H1 (cell line): ENCODE data around the gene CYP17A1. TPM values are rescaled to one million over a fixed set of nuclear protein-coding genes. Genes with fewer than 3 reads are reported as not detected.
A peak's percentile ranks its signal among the peaks of the same experiment; 100 is the strongest.

Experiments used
- CTCF ChIA-PET: fragments of 300-600 bp; sonication (Branson Sonifier 250); formaldehyde crosslinking; loops from one replicate; lab custom pipeline; 2021; ENCODE audit not compliant: partially characterized antibody; lab: Charles Lee
- POLR2A ChIA-PET: fragments of 300-600 bp; sonication (Branson Sonifier 250); formaldehyde crosslinking; loops from one replicate; lab custom pipeline; 2021; ENCODE audit warnings: inconsistent platforms; ENCODE audit not compliant: partially characterized antibody; lab: Charles Lee
- DNase-seq, 2 experiments: peaks; one replicate each; pipeline versions ENCODE4 v3.0.0 to v3.0.0-alpha.2; 2010 to 2022; ENCODE audit warnings: low spot score in 2 of 2, low read depth in 1 of 2, mixed read lengths in 1 of 2
- FAIRE-seq: peaks from 2 replicates; lab custom pipeline; 2011; peaks lifted over from hg19 to GRCh38; lab: Jason Lieb, UNC
- H2AFZ ChIP-seq: 2 replicates; pipeline ENCODE4 v1.8.1; 2012; ENCODE audit warnings: low read length, inconsistent platforms
- H2AK5ac ChIP-seq: 2 replicates; pipeline ENCODE4 v1.6.1; 2013; ENCODE audit warnings: low read depth, low read length
- H2BK120ac ChIP-seq: replicated peaks from 2 replicates; pipeline ENCODE3; 2013; ENCODE audit warnings: low read depth, low read length, inconsistent platforms
- H2BK12ac ChIP-seq: 2 replicates; pipeline ENCODE4 v1.6.1; 2013; ENCODE audit warnings: low read depth, low read length
- H2BK15ac ChIP-seq: 2 replicates; pipeline ENCODE4 v1.6.1; 2013; ENCODE audit warnings: low read length
- H2BK20ac ChIP-seq: 2 replicates; pipeline ENCODE4 v1.6.1; 2013; ENCODE audit warnings: low read length
- H2BK5ac ChIP-seq: 2 replicates; pipeline ENCODE4 v1.6.1; 2013; ENCODE audit warnings: low read depth, low read length
- H3K14ac ChIP-seq: 2 replicates; pipeline ENCODE4 v1.6.1; 2013; ENCODE audit warnings: inconsistent platforms; ENCODE audit not compliant: insufficient read length
- H3K18ac ChIP-seq: 2 replicates; pipeline ENCODE4 v1.6.1; 2013; ENCODE audit warnings: low read length; ENCODE audit errors: extremely low read depth
- H3K23ac ChIP-seq: 2 replicates; pipeline ENCODE4 v1.6.1; 2013; ENCODE audit warnings: inconsistent platforms; ENCODE audit not compliant: insufficient read length
- H3K23me2 ChIP-seq: 2 replicates; pipeline ENCODE4 v1.6.1; 2013; ENCODE audit warnings: low read depth, low read length
- H3K27ac ChIP-seq: 2 replicates; pipeline ENCODE4 v1.6.1; 2011; ENCODE audit warnings: low read depth, low read length, inconsistent platforms
- H3K27me3 ChIP-seq, 4 experiments: replicated peaks in 1 of 4; 1 replicate in 1 of 4; 2 replicates in 3 of 4; pipeline versions ENCODE4 v1.6.1 to v1.8.1; 2011 to 2013; ENCODE audit warnings: low read length in 3 of 4, mild to moderate bottlenecking in 3 of 4, inconsistent platforms in 2 of 4, mixed read lengths in 2 of 4, moderate library complexity in 1 of 4; ENCODE audit not compliant: control insufficient read depth in 3 of 4, insufficient read depth in 3 of 4; ENCODE audit errors: extremely low read depth in 1 of 4
- H3K36me3 ChIP-seq, 4 experiments: 2 replicates each; pipeline versions ENCODE4 v1.6.1 to v1.8.1; 2011 to 2013; ENCODE audit warnings: mild to moderate bottlenecking in 4 of 4, low read length in 3 of 4, moderate library complexity in 2 of 4, control low read depth in 1 of 4, inconsistent platforms in 1 of 4; ENCODE audit not compliant: insufficient read depth in 4 of 4, control insufficient read depth in 2 of 4
- H3K4ac ChIP-seq: replicated peaks from 2 replicates; pipeline ENCODE3; 2013; ENCODE audit warnings: low read length, low read depth, mixed read lengths, inconsistent platforms; ENCODE audit not compliant: insufficient read length
- H3K4me1 ChIP-seq, 4 experiments: replicated peaks in 1 of 4; 1 replicate in 1 of 4; 2 replicates in 3 of 4; pipeline versions ENCODE4 v1.6.1 to v1.8.1; 2011 to 2013; ENCODE audit warnings: low read length in 3 of 4, inconsistent platforms in 2 of 4, mixed read lengths in 1 of 4; ENCODE audit not compliant: insufficient read depth in 4 of 4, control insufficient read depth in 3 of 4
- H3K4me2 ChIP-seq, 2 experiments: 2 replicates each; pipeline versions ENCODE4 v1.6.1 to v1.8.1; 2011 to 2013; ENCODE audit warnings: low read depth in 2 of 2, low read length in 2 of 2, control low read depth in 1 of 2, inconsistent platforms in 1 of 2, mild to moderate bottlenecking in 1 of 2; ENCODE audit not compliant: insufficient read depth in 1 of 2
- H3K4me3 ChIP-seq, 4 experiments: fragments of 200-600, 300-600 bp in 1 of 4; sonication (generic), shearing (Covaris generic), sonication (Bioruptor Twin) in 1 of 4; 2 replicates each; pipeline versions ENCODE4 v1.5.1 to v1.8.1; 2011 to 2016; ENCODE audit warnings: low read length in 4 of 4, low read depth in 3 of 4, control low read depth in 2 of 4, inconsistent platforms in 2 of 4, mild to moderate bottlenecking in 2 of 4, mixed read lengths in 1 of 4, moderate library complexity in 1 of 4; ENCODE audit not compliant: insufficient read depth in 2 of 4; ENCODE audit errors: extremely low read depth in 1 of 4
- H3K56ac ChIP-seq: replicated peaks from 2 replicates; pipeline ENCODE3; 2013; ENCODE audit warnings: low read depth, mild to moderate bottlenecking, mixed read lengths, low read length, inconsistent platforms; ENCODE audit not compliant: insufficient read length
- H3K79me1 ChIP-seq: 2 replicates; pipeline ENCODE4 v1.6.1; 2013; ENCODE audit warnings: low read depth, low read length, control low read depth
- H3K79me2 ChIP-seq, 2 experiments: 2 replicates each; pipeline versions ENCODE4 v1.6.1 to v1.8.1; 2012 to 2013; ENCODE audit warnings: low read length in 2 of 2, mild to moderate bottlenecking in 2 of 2, inconsistent platforms in 1 of 2; ENCODE audit not compliant: insufficient read depth in 2 of 2, control insufficient read depth in 1 of 2
- H3K9ac ChIP-seq, 4 experiments: replicated peaks in 1 of 4; 1 replicate in 1 of 4; 2 replicates in 3 of 4; pipeline versions ENCODE4 v1.6.1 to v1.8.1; 2011 to 2013; ENCODE audit warnings: low read depth in 3 of 4, low read length in 3 of 4, control low read depth in 2 of 4, mild to moderate bottlenecking in 2 of 4, moderate library complexity in 2 of 4, inconsistent platforms in 1 of 4; ENCODE audit errors: extremely low read depth in 1 of 4
- H3K9me3 ChIP-seq, 2 experiments: 2 replicates each; pipeline versions ENCODE4 v1.6.1 to v1.8.1; 2012 to 2013; ENCODE audit warnings: mild to moderate bottlenecking in 2 of 2, moderate library complexity in 2 of 2, control low read depth in 1 of 2, inconsistent platforms in 1 of 2, low read depth in 1 of 2, low read length in 1 of 2, mixed read lengths in 1 of 2; ENCODE audit not compliant: insufficient read depth in 2 of 2
- H4K20me1 ChIP-seq, 2 experiments: replicated peaks in 1 of 2; 2 replicates each; pipeline versions ENCODE3 to v1.8.1; 2011 to 2013; ENCODE audit warnings: inconsistent platforms in 2 of 2, low read length in 2 of 2, mild to moderate bottlenecking in 1 of 2; ENCODE audit not compliant: insufficient read depth in 2 of 2, control insufficient read depth in 1 of 2
- H4K5ac ChIP-seq: 2 replicates; pipeline ENCODE4 v1.6.1; 2013; ENCODE audit warnings: low read length, low read depth, mixed read lengths, inconsistent platforms; ENCODE audit not compliant: insufficient read length
- H4K8ac ChIP-seq: 2 replicates; pipeline ENCODE4 v1.8.0; 2013; ENCODE audit warnings: mild to moderate bottlenecking, moderate library complexity, low read length, inconsistent platforms; ENCODE audit not compliant: insufficient read depth; ENCODE audit errors: extremely low read depth
- H4K91ac ChIP-seq: replicated peaks from 2 replicates; pipeline ENCODE3; 2013; ENCODE audit warnings: low read length, mixed read lengths, inconsistent platforms; ENCODE audit not compliant: insufficient read length
- ATF2 ChIP-seq: IDR thresholded peaks from 2 replicates; pipeline ENCODE4 v1.6.1; 2012; ENCODE audit warnings: low read length, inconsistent platforms
- SIN3A ChIP-seq, 2 experiments: IDR thresholded peaks in 1 of 2; conservative IDR thresholded peaks in 1 of 2; 2 replicates each; pipeline ENCODE4 v1.6.1; 2011 to 2012; ENCODE audit warnings: low read length in 2 of 2, improper control_type of control experiment in 1 of 2, low read depth in 1 of 2, mild to moderate bottlenecking in 1 of 2
- TEAD4 ChIP-seq: IDR thresholded peaks from 2 replicates; pipeline ENCODE4 v1.6.1; 2012; ENCODE audit warnings: low read depth, low read length, inconsistent platforms, mixed read lengths
- WGBS, 2 experiments: shearing (Covaris generic) in 1 of 2; methylation state at CpG; one replicate each; pipeline versions ENCODE4 v1.1.6 to v1.1.7; 2013 to 2015; ENCODE audit warnings: low lambda C conversion rate in 2 of 2, mixed read lengths in 2 of 2, inconsistent platforms in 1 of 2, low coverage in 1 of 2, missing lambda C conversion rate in 1 of 2; ENCODE audit not compliant: insufficient replicate concordance in 2 of 2, insufficient coverage in 1 of 2, insufficient read length in 1 of 2; ENCODE audit errors: extremely low coverage in 1 of 2, missing lambda C conversion rate in 1 of 2; 5-methylcytosine and 5-hydroxymethylcytosine counted together
- polyA plus RNA-seq, 7 experiments: library from polyadenylated mRNA; depleted of rRNA in 3 of 7; stranded (reverse) in 5 of 7; unstranded in 2 of 7; fragments of >200 nt in 5 of 7; fragments of 200-250 nt in 2 of 7; gene quantifications; 1 replicate in 5 of 7; 2 replicates in 1 of 7; 4 replicates in 1 of 7; pipeline versions ENCODE4 v1.2.1 to v1.2.3, GENCODE V29; 2011 to 2013; ENCODE audit warnings: missing spikeins in 2 of 7, mixed read lengths in 2 of 7
- total RNA-seq: library from RNA; stranded (reverse); fragmentation: NEBNext Ultra II Directional; extraction: Animal tissue kit (Norgen Biotek cat#: 25700); gene quantifications from 2 replicates; pipeline ENCODE4 v1.2.1, GENCODE V29; 2021

The CYP17A1 gene
- total and polyA plus RNA-seq, 2 of the 8 experiments (the other 6 are each of a cell fraction or from before 2014, with no cell fraction given), result not detected

- H3K23me2 ChIP-seq, result no peaks in the 10 kb centered on the region
- H2AK5ac ChIP-seq, result no peak overlapping the region
- H4K91ac ChIP-seq, result peak overlapping the region; percentile 79
- H3K36me3 ChIP-seq, result no peaks in the 10 kb centered on the region
- no peak overlapping the region for H3K56ac ChIP-seq
- H3K18ac ChIP-seq, result peak overlapping the region; percentile 7; the same call in 1 of the 2 replicates
- H3K9ac ChIP-seq, result no peak overlapping the region
- no peaks in the 10 kb centered on the region; a peak in 2 of 7 replicates for H3K27me3 ChIP-seq
- H3K9me3 ChIP-seq, result no peaks in the 10 kb centered on the region
- no peak overlapping the region for H3K27ac ChIP-seq
- H4K5ac ChIP-seq, result no peak overlapping the region
- FAIRE-seq (no peak), DNase-seq (no peak)
- no peak overlapping the region for H3K23ac ChIP-seq
- H4K20me1 ChIP-seq, result peaks cover 2 to 6% of the 10 kb centered on the region in 2 experiments
- no peak overlapping the region for H2BK20ac ChIP-seq
- CTCF ChIA-PET, result interaction anchor here (0.9 to 1.6 kb wide), 2 partner anchors 50 to 54 kb away, joined by 3 read pairs; no protein-coding TSS in a partner anchor
- H4K8ac ChIP-seq, result no peak overlapping the region
- H3K4me3 ChIP-seq, result no peak overlapping the region
- H3K79me2 ChIP-seq, result no peaks in the 10 kb centered on the region
- 0 out of 2 replicates have a peak overlapping the region, but pooled peaks have one; percentile 30 for H2BK5ac ChIP-seq
- peaks cover 14 to 27% (median 24%) of the 10 kb centered on the region in 4 experiments for H3K4me1 ChIP-seq
- peak overlapping the region; percentile 58 for H3K4ac ChIP-seq
- no peak overlapping the region for H3K14ac ChIP-seq
- H2BK15ac ChIP-seq, result no peak overlapping the region
- 58% methylated on average over 7 of the region's 8 CpGs; no CpG with 5 or more reads in 1 of the 2 experiments for WGBS, 2 experiments
- H2AFZ ChIP-seq, result no peak overlapping the region
- H2BK12ac ChIP-seq, result 0 out of 2 replicates have a peak overlapping the region, but pooled peaks have one; percentile 14
- H2BK120ac ChIP-seq, result no peak overlapping the region
- peaks cover 6% of the 10 kb centered on the region for H3K79me1 ChIP-seq
- H3K4me2 ChIP-seq, result 0 out of 4 replicates have a peak overlapping the region, but pooled peaks of 1 of the 2 experiments have one; percentile 1
- POLR2A ChIA-PET, result interaction anchor here (0.6 to 1.0 kb wide), 4 partner anchors 19 to 35 kb away, joined by 3 to 4 read pairs (median 3); no protein-coding TSS in a partner anchor
- TF ChIP-seq SIN3A (conservative IDR thresholded peaks at IDR 0.05 in 1 of 2, IDR thresholded peaks at IDR 0.05 in 1 of 2; ENCODE audit: low read depth in 1 of 2, low read length in 2 of 2) (no peak), TEAD4 (no peak), ATF2 (no peak)
Measured at GRCh38 chr10:102781090-102781920, 55.9 kb downstream of the CYP17A1 start.
